Stimulated activated CD4-positive, alpha-beta T cell treated with anti-CD3 and anti-CD28 coated beads, Interleukin-12 subunit alpha, Interleukin-12 subunit beta, amount 100 ng/mL, for 4 hours (primary cell): ENCODE results near the gene ABCA1.
"Not testable (repeated sequence)": the region's sequence is repeated elsewhere in the genome, so short reads cannot be mapped to it uniquely, and the experiment has no call there.

ENCODE experiments used
- DNase-seq: peaks from one replicate; pipeline ENCODE4 v3.0.0-alpha.2; 2020

ABCA1 gene

GRCh38 chr9:104866191-104866590 is 61.8 kb downstream of the ABCA1 start:
- DNase-seq = no peak

- no peak for DNase-seq
These were observed 63.3 kb downstream of the ABCA1 start for GRCh38 chr9:104864675-104865104.

- peak; percentile 23 for DNase-seq
These were observed 64.6 kb downstream of the ABCA1 start for GRCh38 chr9:104863180-104863883.

GRCh38 chr9:104861397-104861796 is 66.6 kb downstream of the ABCA1 start:
- DNase-seq = no peak

GRCh38 chr9:104860263-104860662 is 67.7 kb downstream of the ABCA1 start:
- DNase-seq = no peak

GRCh38 chr9:104858846-104859245 is 69.1 kb downstream of the ABCA1 start:
- DNase-seq = no peak

- no peak for DNase-seq
These were observed 69.7 kb downstream of the ABCA1 start for GRCh38 chr9:104858271-104858670.

- no peak for DNase-seq
These were observed 71.5 kb downstream of the ABCA1 start for GRCh38 chr9:104856413-104856941.

- DNase-seq = no peak
These were observed 72.1 kb downstream of the ABCA1 start for GRCh38 chr9:104855807-104856206.

GRCh38 chr9:104855258-104855657 is 72.7 kb downstream of the ABCA1 start:
- not testable (repeated sequence) for DNase-seq

GRCh38 chr9:104854613-104855012 is 73.3 kb downstream of the ABCA1 start:
- no peak for DNase-seq

GRCh38 chr9:104853683-104854082 is 74.3 kb downstream of the ABCA1 start:
- no peak for DNase-seq

GRCh38 chr9:104853159-104853558 is 74.8 kb downstream of the ABCA1 start:
- DNase-seq = no peak

GRCh38 chr9:104851546-104851920 is 76.4 kb downstream of the ABCA1 start:
- DNase-seq = no peak

- no peak for DNase-seq
These were observed 77.0 kb downstream of the ABCA1 start for GRCh38 chr9:104850786-104851545.

GRCh38 chr9:104849023-104849422 is 78.9 kb downstream of the ABCA1 start:
- DNase-seq = no peak

- DNase-seq = no peak
These were observed 83.2 kb downstream of the ABCA1 start for GRCh38 chr9:104844710-104845109.

- DNase-seq = no peak
These were observed 84.2 kb downstream of the ABCA1 start for GRCh38 chr9:104843644-104844240.

GRCh38 chr9:104842698-104843097 is 85.3 kb downstream of the ABCA1 start:
- no peak for DNase-seq

- DNase-seq = no peak
These were observed 86.3 kb downstream of the ABCA1 start for GRCh38 chr9:104841601-104842141.

- DNase-seq = no peak
These were observed 89.0 kb downstream of the ABCA1 start for GRCh38 chr9:104838958-104839357.

GRCh38 chr9:104836767-104837166 is 91.2 kb downstream of the ABCA1 start:
- no peak for DNase-seq

GRCh38 chr9:104836235-104836634 is 91.7 kb downstream of the ABCA1 start:
- no peak for DNase-seq

GRCh38 chr9:104835161-104835560 is 92.8 kb downstream of the ABCA1 start:
- no peak for DNase-seq
